Thyroid gland (tissue), 4 donors: ENCODE measurements around the gene EYS. TPM values are rescaled to one million over a fixed set of nuclear protein-coding genes. Genes with fewer than 3 reads are reported as not detected.

Experiments used
- DNase-seq, 2 donors: peaks; one replicate each; pipeline ENCODE4 v3.0.0-alpha.2; 2019
- H3K27ac ChIP-seq, 3 donors: fragments of 200-600 bp; sonication (generic); 1 replicate in 2 of 3; 2 replicates in 1 of 3; pipeline ENCODE4 v1.5.1; 2016 to 2019; ENCODE audit warnings: mild to moderate bottlenecking in 1 of 3, moderate library complexity in 1 of 3
- H3K27me3 ChIP-seq: fragments of 200-600 bp; sonication (generic); one replicate; pipeline ENCODE4 v1.5.1; 2019
- H3K36me3 ChIP-seq, 2 donors: fragments of 200-600 bp; sonication (generic); one replicate each; pipeline ENCODE4 v1.5.1; 2016 to 2019
- H3K4me1 ChIP-seq, 2 donors: fragments of 200-600 bp; sonication (generic); one replicate each; pipeline ENCODE4 v1.5.1; 2017 to 2019
- H3K4me3 ChIP-seq, 3 donors: fragments of 200-600 bp; sonication (generic); replicated peaks in 1 of 3; 1 replicate in 2 of 3; 2 replicates in 1 of 3; pipeline ENCODE4 v1.5.1; 2016; ENCODE audit warnings: mild to moderate bottlenecking in 1 of 3
- H3K9me3 ChIP-seq: fragments of 200-600 bp; sonication (generic); one replicate; pipeline ENCODE4 v1.5.1; 2017
- CTCF ChIP-seq, 6 experiments: fragments of 200-600 bp in 3 of 6; fragments of 450-650 bp in 3 of 6; sonication (generic) in 3 of 6; IDR thresholded peaks; one replicate each; pipeline ENCODE4 v1.5.1; 2016 to 2019; ENCODE audit warnings: antibody characterized with exemption in 6 of 6, mild to moderate bottlenecking in 2 of 6, inconsistent platforms in 1 of 6, moderate library complexity in 1 of 6
- POLR2A ChIP-seq, 2 donors: fragments of 450-650 bp; IDR thresholded peaks; one replicate each; pipeline ENCODE4 v1.6.1; 2017; ENCODE audit warnings: antibody characterized with exemption in 2 of 2, mild to moderate bottlenecking in 2 of 2, moderate library complexity in 1 of 2
- WGBS, 2 donors: methylation state at CpG; one replicate each; pipeline ENCODE4 v1.1.5; 2017; 5-methylcytosine and 5-hydroxymethylcytosine counted together
- intact Hi-C: fragments of 100-400 bp; cut with DNase I; formaldehyde crosslinking; loops from one replicate; pipeline ENCODE4 v1.15.1; 2023
- total RNA-seq, 4 donors: library from RNA; depleted of rRNA; stranded (reverse); fragments of >200 nt; gene quantifications; one replicate each; pipeline ENCODE4 v1.2.3, GENCODE V29; 2016

EYS gene
- total RNA-seq, 4 donors from 2014 or later = not detected

DNA sequence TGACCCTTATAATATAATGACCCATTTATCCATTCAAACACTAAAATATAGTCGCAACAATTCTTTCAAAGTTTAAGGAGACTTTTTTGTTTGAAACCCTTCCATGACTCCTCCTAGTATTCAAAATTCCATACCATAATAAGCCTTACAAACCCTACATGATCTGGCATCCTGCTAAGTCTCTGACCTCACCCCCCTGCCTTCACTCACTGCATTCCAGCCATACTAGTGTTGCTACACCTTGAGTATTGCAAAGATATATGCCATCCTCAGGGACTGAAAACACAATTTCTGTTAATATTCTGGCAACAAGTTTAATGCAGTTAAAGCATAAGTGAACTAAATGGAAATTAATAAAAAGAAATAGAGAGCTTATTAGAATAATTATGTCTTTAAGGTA is 168.4 kb downstream of the EYS start:
- DNase-seq = no peak
- H3K27me3 ChIP-seq = no peaks in the 10 kb centered on the region
- no peak overlapping the region for H3K27ac ChIP-seq
- H3K9me3 ChIP-seq = no peaks in the 10 kb centered on the region
- H3K4me1 ChIP-seq = no peaks in the 10 kb centered on the region
- intact Hi-C loops = no loop called here
- H3K36me3 ChIP-seq = no peaks in the 10 kb centered on the region
- 92 to 93% methylated on average over 1 of the region's 1 CpG for WGBS, 2 donors
- H3K4me3 ChIP-seq = no peak overlapping the region
- TF ChIP-seq POLR2A (IDR thresholded peaks at IDR 0.05) (no peak), CTCF (IDR thresholded peaks at IDR 0.05) (no peak)

GRCh38 chr6:65537600-65537999 is 169.4 kb downstream of the EYS start:
- H3K27ac ChIP-seq = no peak overlapping the region
- TF ChIP-seq POLR2A (IDR thresholded peaks at IDR 0.05) (no peak), CTCF (IDR thresholded peaks at IDR 0.05) (no peak)
- H3K36me3 ChIP-seq = no peaks in the 10 kb centered on the region
- H3K4me1 ChIP-seq = no peaks in the 10 kb centered on the region
- H3K9me3 ChIP-seq = no peaks in the 10 kb centered on the region
- no peak for DNase-seq
- H3K4me3 ChIP-seq = no peak overlapping the region
- WGBS, 2 donors = 92 to 93% methylated on average over 2 of the region's 2 CpGs
- intact Hi-C loops = no loop called here
- no peaks in the 10 kb centered on the region for H3K27me3 ChIP-seq

DNA sequence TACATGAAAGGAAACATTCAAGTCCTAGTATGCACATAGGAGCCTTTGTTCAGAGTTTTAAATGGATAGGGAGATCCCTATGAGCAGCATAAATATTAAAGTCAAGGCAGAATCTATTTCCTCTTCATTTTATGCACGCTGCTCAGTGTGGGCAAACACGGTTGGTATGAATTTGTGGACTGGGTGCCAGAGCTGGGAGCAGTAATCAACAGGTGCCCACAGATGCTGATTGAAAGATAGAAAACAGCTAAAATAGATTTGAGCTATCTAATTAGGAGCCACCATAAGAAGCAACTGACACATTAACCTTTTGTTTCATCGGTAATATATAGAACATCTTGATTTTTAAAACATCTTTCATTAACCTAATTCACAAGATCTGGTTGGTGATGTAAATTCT is 175.5 kb downstream of the EYS start:
- H3K4me1 ChIP-seq = no peaks in the 10 kb centered on the region
- no peaks in the 10 kb centered on the region for H3K36me3 ChIP-seq
- no peaks in the 10 kb centered on the region for H3K27me3 ChIP-seq
- intact Hi-C loops = no loop called here
- H3K4me3 ChIP-seq = no peak overlapping the region
- H3K27ac ChIP-seq = no peak overlapping the region
- no peaks in the 10 kb centered on the region for H3K9me3 ChIP-seq
- 76 to 88% methylated on average over 3 of the region's 3 CpGs for WGBS, 2 donors
- no peak for TF ChIP-seq POLR2A (IDR thresholded peaks at IDR 0.05)
- TF ChIP-seq CTCF (IDR thresholded peaks at IDR 0.05) = no peak
- no peak for DNase-seq

DNA sequence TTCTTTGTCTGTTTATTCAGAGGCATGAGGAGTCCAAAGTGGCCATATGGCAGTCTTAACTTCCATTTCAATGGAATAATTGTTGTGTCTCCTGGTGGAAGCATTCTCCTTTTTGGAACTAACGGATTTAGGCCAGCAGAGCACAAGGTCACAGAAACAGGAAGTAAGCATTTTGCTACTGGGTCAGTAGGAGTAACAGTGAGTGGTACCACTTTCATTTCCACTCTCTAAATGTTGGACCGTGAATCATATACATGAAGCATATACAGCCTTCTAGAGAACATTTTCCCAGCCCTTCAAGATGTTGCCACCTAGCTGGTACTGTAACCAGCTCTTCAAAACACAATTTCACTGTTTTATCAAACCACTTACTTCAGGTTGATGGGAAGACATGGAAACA is 182.8 kb downstream of the EYS start:
- TF ChIP-seq CTCF (IDR thresholded peaks at IDR 0.05) (no peak), POLR2A (IDR thresholded peaks at IDR 0.05) (no peak)
- WGBS, 2 donors = 63 to 68% methylated on average over 2 of the region's 2 CpGs
- Histone ChIP-seq H3K4me3 (no peak overlapping the region), H3K4me1 (no peaks in the 10 kb centered on the region), H3K27me3 (no peaks in the 10 kb centered on the region), H3K36me3 (no peaks in the 10 kb centered on the region), H3K9me3 (no peaks in the 10 kb centered on the region), H3K27ac (no peak overlapping the region)
- intact Hi-C loops = no loop called here
- DNase-seq = no peak

DNA sequence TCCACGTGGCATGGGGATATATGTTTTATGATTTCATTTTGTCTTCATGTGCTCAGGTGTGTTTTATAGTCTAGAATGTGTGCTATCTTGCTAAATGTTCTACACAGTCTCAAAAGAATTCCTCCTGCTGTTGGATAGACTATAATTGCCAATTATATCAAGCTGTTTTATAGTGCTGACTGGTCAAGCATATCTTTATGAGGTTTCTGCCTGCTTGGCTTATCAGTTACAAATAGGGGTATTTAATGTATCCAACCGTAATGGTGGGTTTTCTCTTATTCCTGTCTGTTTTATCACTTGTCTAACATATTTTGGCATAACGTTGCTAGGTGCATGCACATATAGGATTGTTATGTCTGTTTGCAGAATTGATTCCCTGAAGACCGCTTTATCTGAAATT is 201.3 kb downstream of the EYS start:
- Histone ChIP-seq H3K27ac (no peak overlapping the region), H3K27me3 (no peaks in the 10 kb centered on the region), H3K9me3 (no peaks in the 10 kb centered on the region), H3K4me1 (no peaks in the 10 kb centered on the region), H3K36me3 (no peaks in the 10 kb centered on the region), H3K4me3 (no peak overlapping the region)
- TF ChIP-seq CTCF (IDR thresholded peaks at IDR 0.05) (no peak), POLR2A (IDR thresholded peaks at IDR 0.05) (no peak)
- WGBS, 2 donors = 74 to 83% methylated on average over 4 of the region's 4 CpGs
- DNase-seq = no peak
- intact Hi-C loops = no loop called here
